GM21786 (cell line): ENCODE measurements around the gene UCP3.

ENCODE experiments used
- ATAC-seq: cut with Tn5 transposase; IDR thresholded peaks from one replicate; pipeline ENCODE4 v1.9.1; 2021; ENCODE audit not compliant: unreplicated experiment

Gene UCP3

GRCh38 chr11:74008373-74009229 lies at the start of gene UCP3:
UCP3 (minus strand) TSS chr11:74009085; CDS start chr11:74007042, 2,043 bp downstream.
- no peak for ATAC-seq

- no peak for ATAC-seq
Observed at GRCh38 chr11:74057249-74058151, 48.6 kb upstream of the UCP3 start.

- no peak for ATAC-seq
Observed at GRCh38 chr11:74055938-74056337, 47.1 kb upstream of the UCP3 start.

DNA sequence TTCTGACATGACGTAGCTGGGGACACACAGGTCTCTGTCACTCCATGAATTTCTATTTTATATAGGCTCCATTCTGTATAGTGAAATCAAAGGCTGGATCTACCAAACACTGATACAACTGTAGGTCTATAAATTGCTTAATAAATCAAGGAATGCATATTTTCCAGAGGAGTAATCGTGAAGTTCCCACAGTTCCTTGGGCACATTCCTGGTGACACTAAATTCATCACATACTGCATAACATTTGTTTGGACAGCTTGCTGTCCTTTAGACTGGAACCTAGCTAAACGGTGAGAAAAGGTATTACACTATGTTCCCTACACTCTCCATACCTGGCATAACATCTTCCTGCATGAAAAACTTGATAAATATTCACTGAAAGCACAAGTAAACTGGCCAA lies 41.6 kb upstream of the UCP3 start:
- no peak for ATAC-seq

GRCh38 chr11:74048993-74049392 lies 40.1 kb upstream of the UCP3 start:
- ATAC-seq: no peak

GRCh38 chr11:74044538-74044937 lies 35.7 kb upstream of the UCP3 start:
- no peak for ATAC-seq

DNA sequence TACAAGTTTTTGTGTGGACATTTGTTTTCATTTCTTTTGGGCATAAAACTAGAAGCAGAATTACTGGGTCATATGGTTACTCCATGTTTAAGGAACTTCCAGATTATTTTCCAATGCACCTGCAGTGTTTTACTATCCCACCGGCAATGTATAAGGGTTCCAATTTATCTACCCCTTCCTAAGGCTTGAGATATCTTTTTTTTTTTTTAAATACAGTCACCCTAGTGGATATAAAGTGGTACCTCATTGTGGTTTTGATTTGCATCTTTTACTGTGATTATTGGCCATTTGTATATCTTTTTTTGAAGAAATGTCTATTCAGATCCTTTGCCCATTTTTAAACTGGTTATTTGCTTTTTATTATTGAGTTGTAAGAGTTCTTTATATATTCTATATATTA lies 34.6 kb upstream of the UCP3 start:
- ATAC-seq: no peak

DNA sequence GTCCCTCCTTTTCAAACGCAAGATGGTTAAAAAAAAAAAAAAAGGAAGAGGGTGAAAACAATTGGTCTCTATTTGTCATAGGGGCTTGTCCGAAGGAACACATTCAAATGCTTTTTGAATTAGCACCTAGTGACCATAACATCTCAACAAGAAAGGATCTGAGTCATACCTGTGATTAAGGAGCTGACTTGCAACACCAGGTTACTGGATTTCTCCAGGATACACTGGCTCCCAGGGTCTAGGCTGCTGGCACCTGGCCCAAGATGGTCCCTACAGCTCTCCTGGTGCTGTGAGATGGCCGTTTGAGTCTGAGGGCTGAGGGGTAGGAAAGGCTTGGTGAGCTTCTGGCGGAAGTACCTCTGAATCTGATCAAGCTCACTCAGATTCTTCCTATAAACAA lies 28.4 kb upstream of the UCP3 start:
- no peak for ATAC-seq

DNA sequence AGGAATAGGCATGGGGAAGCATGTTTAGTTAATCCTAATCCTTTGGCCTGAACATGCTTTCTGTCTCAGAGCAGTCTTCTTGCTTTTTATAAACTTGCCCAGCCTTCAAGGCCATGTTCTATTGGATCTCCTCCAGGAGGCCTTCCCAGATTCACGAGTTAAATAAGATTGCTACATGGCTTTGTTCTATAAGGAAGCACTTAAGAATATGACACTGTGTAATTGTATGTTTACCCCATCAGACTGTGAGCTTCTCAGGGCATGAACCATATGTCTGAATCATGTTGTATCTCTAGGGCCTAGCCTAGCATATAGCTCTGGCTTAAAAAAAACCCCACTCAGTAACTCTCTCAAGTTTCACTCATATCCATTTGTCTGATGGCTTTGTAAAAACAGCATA lies 26.4 kb upstream of the UCP3 start:
- no peak for ATAC-seq

DNA sequence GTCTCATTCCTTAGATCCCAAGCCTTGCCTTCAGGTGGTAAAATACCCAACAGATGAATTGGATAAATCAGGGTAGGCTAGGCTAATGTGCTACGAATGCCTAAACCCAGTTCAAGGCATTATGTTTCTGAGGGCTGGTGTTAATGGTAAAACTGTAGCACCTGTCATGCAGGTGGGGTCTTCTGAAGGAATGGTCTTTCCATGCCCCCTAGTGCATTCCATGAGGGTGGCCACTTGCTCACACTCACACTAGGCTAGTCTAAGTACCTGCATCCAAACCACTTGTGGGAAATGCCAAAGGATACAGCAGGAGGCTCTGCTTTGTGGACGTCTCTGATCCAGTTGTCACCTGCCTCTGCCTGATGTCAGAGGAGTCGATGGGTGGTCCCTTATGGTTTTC lies 24.2 kb upstream of the UCP3 start:
- ATAC-seq: no peak

GRCh38 chr11:74030723-74031676 lies 22.1 kb upstream of the UCP3 start:
- ATAC-seq: no peak

DNA sequence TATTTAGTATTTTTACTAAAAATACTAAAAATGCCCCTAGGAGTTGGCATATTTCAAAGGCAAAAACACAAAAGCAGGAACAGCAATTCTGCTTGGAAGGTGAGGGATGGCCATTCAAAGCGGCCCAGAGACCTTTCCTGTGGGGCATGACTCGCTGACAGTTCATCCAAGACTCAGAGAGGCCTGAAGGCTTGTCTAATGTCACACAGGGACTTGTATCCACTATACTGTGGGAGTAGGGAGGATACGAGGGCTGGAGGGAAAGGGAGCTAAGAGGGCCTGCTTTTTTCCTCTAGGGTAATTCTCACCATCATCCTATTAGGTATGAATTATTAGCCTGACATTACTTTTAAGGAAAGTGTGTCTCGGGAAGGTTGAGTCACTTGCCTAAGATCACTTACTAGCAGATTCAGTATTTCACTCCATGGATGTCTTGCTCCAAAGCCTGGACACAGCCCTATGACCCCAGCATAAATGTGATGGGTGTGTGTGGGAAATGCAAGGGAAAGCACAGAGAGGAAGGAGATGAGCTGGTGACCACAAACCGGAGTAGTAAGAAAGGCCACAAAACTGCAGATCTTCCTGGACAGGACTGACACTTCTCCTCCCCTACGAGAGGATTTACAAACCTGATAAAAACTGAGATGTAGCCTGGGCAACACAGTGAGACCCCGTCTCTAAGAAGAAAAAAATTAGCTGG lies 16.7 kb upstream of the UCP3 start:
- ATAC-seq: no peak

GRCh38 chr11:74024261-74025029 lies 15.6 kb upstream of the UCP3 start:
- no peak for ATAC-seq

GRCh38 chr11:74023276-74023675 lies 14.4 kb upstream of the UCP3 start:
- no peak for ATAC-seq

GRCh38 chr11:74022546-74022945 lies 13.7 kb upstream of the UCP3 start:
- ATAC-seq: no peak

GRCh38 chr11:74021998-74022397 lies 13.1 kb upstream of the UCP3 start:
- ATAC-seq: no peak

GRCh38 chr11:74020539-74020938 lies 11.7 kb upstream of the UCP3 start:
- no peak for ATAC-seq

- no peak for ATAC-seq
Observed at GRCh38 chr11:74019860-74020259, 11.0 kb upstream of the UCP3 start.

DNA sequence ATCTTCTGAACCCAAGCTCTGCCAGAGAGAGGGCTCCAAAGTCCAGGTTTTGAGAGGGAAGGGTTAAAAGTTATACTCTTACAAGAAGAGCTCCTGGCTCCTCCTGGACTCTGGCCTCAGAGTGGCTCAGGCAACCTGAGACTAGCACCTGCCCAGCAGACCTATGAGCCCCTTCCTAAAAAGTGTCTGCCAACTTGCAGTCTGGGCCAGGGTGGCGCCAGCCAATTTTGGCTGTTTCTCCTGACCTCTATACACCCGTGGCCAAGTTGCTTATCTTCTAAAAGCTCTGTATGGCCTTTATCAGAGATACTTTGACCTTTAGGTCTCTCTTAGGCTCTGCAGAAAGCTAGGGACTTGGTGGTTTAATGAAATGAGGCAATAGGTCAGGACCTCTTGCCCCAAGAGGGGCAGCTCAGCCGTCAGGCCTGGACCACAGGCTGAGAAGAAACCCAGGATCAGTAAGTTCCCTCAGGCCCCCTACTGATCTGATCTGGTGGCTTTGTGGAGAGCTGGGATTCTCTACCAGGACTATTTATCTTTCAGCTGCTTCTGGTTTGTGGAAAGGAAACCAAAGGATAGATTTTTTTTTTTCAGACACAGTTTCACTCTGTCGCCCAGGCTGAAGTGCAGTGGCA lies 10.3 kb upstream of the UCP3 start:
- ATAC-seq: no peak
